GM12891 (cell line): ENCODE results near the gene NDUFV3.

ENCODE experiments used
- POLR2A ChIP-seq: IDR thresholded peaks from 2 replicates; pipeline ENCODE4 v1.6.1; 2011; ENCODE audit warnings: low read depth, low read length, control low read depth
- POLR2AphosphoS5 ChIP-seq: IDR thresholded peaks from 2 replicates; pipeline ENCODE4 v1.6.1; 2011; ENCODE audit warnings: low read depth, low read length, control low read depth
- POU2F2 ChIP-seq: IDR thresholded peaks from 2 replicates; pipeline ENCODE4 v1.6.1; 2011; ENCODE audit warnings: low read depth, mild to moderate bottlenecking, control low read depth, low read length, moderate library complexity
- TAF1 ChIP-seq: IDR thresholded peaks from 2 replicates; pipeline ENCODE4 v1.6.1; 2011; ENCODE audit warnings: low read depth, low read length, control low read depth

DNA sequence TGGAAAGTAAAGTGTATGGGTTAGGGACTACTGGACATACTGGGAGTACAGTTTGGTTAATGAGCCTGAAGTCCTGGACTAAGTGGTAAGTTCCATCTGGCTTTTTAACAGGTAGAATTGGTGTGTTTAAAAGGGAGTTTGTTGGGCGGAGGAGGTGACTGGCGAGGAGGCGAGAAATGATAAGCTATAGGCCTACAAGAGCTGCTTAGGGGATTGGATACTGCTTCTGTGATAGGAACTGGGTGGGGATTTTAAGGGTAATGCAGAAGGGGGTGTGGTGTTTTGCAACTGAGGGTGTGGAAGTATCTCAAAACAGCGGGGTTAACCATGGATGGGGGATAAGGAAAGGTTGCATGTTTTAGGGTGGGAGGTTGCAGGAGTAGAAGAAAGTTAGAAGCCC lies 28.8 kb downstream of the NDUFV3 start:
- no peak for TF ChIP-seq TAF1
- no peak for TF ChIP-seq POLR2A
- TF ChIP-seq POLR2AphosphoS5, result no peak
- no peak for TF ChIP-seq POU2F2
